HFF-Myc (cell line): Measurements from ENCODE around the gene RNF43.

Source experiments
- DNase-seq: peaks from one replicate; pipeline ENCODE4 v3.0.0-alpha.2; 2011; ENCODE audit warnings: low read depth; ENCODE audit errors: extremely low read depth
- H3K4me3 ChIP-seq: replicated peaks from 2 replicates; pipeline ENCODE4 v1.5.1; 2011; ENCODE audit warnings: low read depth, mild to moderate bottlenecking, control low read depth, low read length
- CTCF ChIP-seq: IDR thresholded peaks from 2 replicates; pipeline ENCODE4 v1.5.1; 2012; ENCODE audit warnings: mild to moderate bottlenecking, low read depth, low read length, control low read depth; ENCODE audit errors: missing control alignments

The RNF43 gene

GRCh38 chr17:58377661-58378060 lies 39.7 kb downstream of the RNF43 start:
- DNase-seq: no peak
- no peak for TF ChIP-seq CTCF
- no peak overlapping the region for H3K4me3 ChIP-seq

GRCh38 chr17:58377093-58377601 lies 40.2 kb downstream of the RNF43 start:
- no peak for DNase-seq
- TF ChIP-seq CTCF: no peak
- no peak overlapping the region for H3K4me3 ChIP-seq

- no peak for DNase-seq
- TF ChIP-seq CTCF: no peak
- H3K4me3 ChIP-seq: no peak overlapping the region
Observed at GRCh38 chr17:58376472-58377000, 40.8 kb downstream of the RNF43 start.

GRCh38 chr17:58375811-58376210 lies 41.5 kb downstream of the RNF43 start:
- TF ChIP-seq CTCF: no peak
- DNase-seq: no peak
- H3K4me3 ChIP-seq: no peak overlapping the region

GRCh38 chr17:58375256-58375655 lies 42.1 kb downstream of the RNF43 start:
- DNase-seq: no peak
- no peak overlapping the region for H3K4me3 ChIP-seq
- TF ChIP-seq CTCF: no peak

GRCh38 chr17:58373923-58374322 lies 43.4 kb downstream of the RNF43 start:
- no peak overlapping the region for H3K4me3 ChIP-seq
- TF ChIP-seq CTCF: no peak
- DNase-seq: no peak

- H3K4me3 ChIP-seq: no peak overlapping the region
- DNase-seq: no peak
Observed at GRCh38 chr17:58373003-58373402, 44.3 kb downstream of the RNF43 start.

More at GRCh38 chr17:58373003-58373402, 44.3 kb downstream of the RNF43 start:
- no peak for TF ChIP-seq CTCF
